Measurements from ENCODE around the gene SLC26A6. TPM values are rescaled to one million over a fixed set of nuclear protein-coding genes. Genes with fewer than 3 reads are reported as not detected.

SLC26A6 gene
- total RNA-seq, 2 experiments from 2014 or later, result 41.3 to 45.7 TPM

DNA sequence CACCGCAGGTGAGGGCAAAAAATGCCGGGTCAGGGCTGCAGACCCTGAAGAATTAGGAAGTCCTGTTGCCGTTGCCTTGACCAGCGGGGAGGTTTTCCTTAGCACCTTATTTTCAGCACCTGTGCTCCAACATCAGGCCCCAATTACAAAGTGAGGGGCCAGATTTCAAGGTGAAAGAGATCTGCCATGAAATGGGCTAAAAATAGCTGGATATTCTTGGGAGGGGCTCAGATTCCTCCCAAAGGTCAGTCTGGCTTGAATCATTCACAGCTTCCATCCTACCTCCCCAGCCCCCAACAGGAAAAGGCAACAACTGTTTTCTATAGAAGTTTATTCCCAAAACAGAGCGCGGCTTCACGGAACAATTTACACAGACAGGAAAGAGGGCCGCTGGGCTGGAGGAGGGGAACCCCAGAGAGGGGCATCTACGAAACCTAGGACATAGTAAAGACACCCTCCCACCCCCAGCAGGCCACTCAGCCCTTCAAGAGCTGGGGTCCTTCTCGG is 941 bp upstream of the SLC26A6 start:
- Mint-ChIP-seq H3K9me3 (no peaks in the 10 kb centered on the region), H3K27me3 (no peaks in the 10 kb centered on the region), H3K4me1 (peaks cover 20% of the 10 kb centered on the region), H3K4me3 (peak overlapping the region; percentile 88), H3K36me3 (ENCODE audit: low read depth) (peaks cover 2% of the 10 kb centered on the region), H3K27ac (peak overlapping the region; percentile 90)
- CTCF ChIA-PET, result interaction anchor here (0.6 to 5.2 kb wide), 26 partner anchors 11 to 829 kb away, joined by 3 to 40 read pairs (median 4); partner anchors contain the start of genes CAMP, CELSR3, IP6K2 and NDUFAF3
- POLR2A ChIA-PET, result interaction anchor here (1.0 kb wide), 1 partner anchor 163 kb away, joined by 6 read pairs; no protein-coding TSS in a partner anchor
- DNase-seq, result no peak

DNA sequence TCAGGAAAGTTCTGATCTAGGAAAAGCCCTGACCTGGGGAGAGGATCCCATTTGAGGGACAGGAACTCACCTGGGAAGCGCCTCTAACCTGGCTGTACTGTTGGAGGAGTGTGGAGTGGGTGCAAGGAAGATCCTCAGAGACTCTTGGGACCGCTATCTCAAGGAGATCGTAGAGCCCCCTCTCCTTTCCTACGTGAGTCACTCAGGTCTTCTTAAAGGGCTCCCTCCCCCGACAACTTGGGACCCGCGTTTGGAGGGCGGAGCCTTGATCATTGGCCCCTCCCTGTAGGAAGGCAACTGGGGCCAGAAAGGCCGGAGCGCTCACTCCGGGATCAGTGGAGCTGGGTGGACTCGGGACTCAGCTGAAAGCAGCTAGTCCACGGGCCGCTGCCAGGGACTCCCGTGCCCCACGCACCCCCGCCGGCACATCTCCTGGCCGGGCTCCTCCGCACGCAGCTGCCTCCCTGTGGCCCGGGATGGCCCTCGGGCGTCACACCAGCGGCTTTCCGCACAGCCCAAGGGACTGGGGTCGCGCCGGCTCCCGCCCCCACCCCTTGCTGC is 520 bp downstream of the SLC26A6 start:
- Mint-ChIP-seq H3K27me3 (no peaks in the 10 kb centered on the region), H3K9me3 (no peaks in the 10 kb centered on the region), H3K4me1 (peaks cover 20% of the 10 kb centered on the region), H3K27ac (no peak overlapping the region), H3K4me3 (peak overlapping the region; percentile 88), H3K36me3 (ENCODE audit: low read depth) (peaks cover 2% of the 10 kb centered on the region)
- DNase-seq, result peak; percentile 51
- ChIA-PET CTCF (interaction anchor here (0.5 to 5.2 kb wide), 27 partner anchors 10 to 644 kb away, joined by 3 to 40 read pairs (median 5); partner anchors contain the start of genes CELSR3, IP6K2, NCKIPSD and NDUFAF3), POLR2A (interaction anchor here (0.6 kb wide), 1 partner anchor 1938 kb away, joined by 4 read pairs; no protein-coding TSS in a partner anchor)

DNA sequence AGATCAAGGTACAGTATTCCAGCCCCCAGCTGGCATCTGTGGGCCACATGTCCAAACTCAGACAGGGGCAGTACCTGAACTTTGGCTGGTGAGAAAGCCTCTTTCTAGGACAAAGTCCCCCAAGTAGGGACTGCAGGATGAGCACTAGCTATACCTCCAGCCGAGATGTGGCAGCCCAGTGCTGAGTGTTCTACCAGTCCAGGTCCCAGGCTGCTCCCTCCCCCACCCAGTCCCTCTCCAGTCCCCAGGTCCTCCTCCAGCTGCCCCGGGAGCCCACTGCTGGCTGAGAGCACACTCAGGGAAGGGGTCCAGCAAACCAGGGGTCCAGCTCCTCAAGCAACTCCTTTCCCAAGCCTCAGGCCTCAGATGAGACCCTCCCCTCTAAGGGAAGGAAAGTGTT is 1.5 kb downstream of the SLC26A6 start:
- Mint-ChIP-seq H3K4me1 (peaks cover 20% of the 10 kb centered on the region), H3K27ac (no peak overlapping the region), H3K36me3 (ENCODE audit: low read depth) (peaks cover 2% of the 10 kb centered on the region), H3K27me3 (no peaks in the 10 kb centered on the region), H3K9me3 (no peaks in the 10 kb centered on the region), H3K4me3 (peak overlapping the region; percentile 88)
- ChIA-PET POLR2A (no interaction called here), CTCF (interaction anchor here (1.0 to 5.2 kb wide), 9 partner anchors 10 to 354 kb away, joined by 3 to 40 read pairs (median 6); partner anchors contain the start of genes CELSR3, IP6K2, PFKFB4 and TMEM89)
- DNase-seq, result no peak

DNA sequence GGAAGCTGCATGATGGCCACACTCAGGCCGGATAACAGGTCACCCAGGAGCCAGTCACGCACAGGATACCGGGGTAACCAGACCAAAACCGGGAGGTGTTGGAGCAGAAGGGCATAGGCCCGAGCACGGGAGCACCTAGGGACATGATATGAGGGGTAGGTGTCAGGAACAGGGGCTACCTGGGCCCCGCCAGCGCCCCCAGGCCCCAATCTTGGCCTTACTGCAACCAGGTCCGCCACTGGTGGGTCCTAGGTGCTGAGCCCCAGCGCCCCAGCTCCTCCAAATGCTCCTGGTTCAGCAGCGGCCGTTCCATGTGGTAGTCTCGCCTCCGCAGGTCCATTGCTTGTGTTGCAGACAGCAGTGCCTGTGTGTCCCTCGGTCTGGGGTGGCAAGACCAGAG is 2.0 kb downstream of the SLC26A6 start:
- CTCF ChIA-PET, result interaction anchor here (0.6 to 5.2 kb wide), 8 partner anchors 9 to 309 kb away, joined by 3 to 40 read pairs (median 5); partner anchors contain the start of genes PFKFB4, TMEM89 and UQCRC1
- H3K27ac Mint-ChIP-seq, result no peak overlapping the region
- H3K27me3 Mint-ChIP-seq, result no peaks in the 10 kb centered on the region
- peaks cover 2% of the 10 kb centered on the region for H3K36me3 Mint-ChIP-seq (ENCODE audit: low read depth)
- DNase-seq, result no peak
- H3K4me1 Mint-ChIP-seq, result peaks cover 20% of the 10 kb centered on the region
- H3K4me3 Mint-ChIP-seq, result peak overlapping the region; percentile 88
- no peaks in the 10 kb centered on the region for H3K9me3 Mint-ChIP-seq
- POLR2A ChIA-PET, result no interaction called here

DNA sequence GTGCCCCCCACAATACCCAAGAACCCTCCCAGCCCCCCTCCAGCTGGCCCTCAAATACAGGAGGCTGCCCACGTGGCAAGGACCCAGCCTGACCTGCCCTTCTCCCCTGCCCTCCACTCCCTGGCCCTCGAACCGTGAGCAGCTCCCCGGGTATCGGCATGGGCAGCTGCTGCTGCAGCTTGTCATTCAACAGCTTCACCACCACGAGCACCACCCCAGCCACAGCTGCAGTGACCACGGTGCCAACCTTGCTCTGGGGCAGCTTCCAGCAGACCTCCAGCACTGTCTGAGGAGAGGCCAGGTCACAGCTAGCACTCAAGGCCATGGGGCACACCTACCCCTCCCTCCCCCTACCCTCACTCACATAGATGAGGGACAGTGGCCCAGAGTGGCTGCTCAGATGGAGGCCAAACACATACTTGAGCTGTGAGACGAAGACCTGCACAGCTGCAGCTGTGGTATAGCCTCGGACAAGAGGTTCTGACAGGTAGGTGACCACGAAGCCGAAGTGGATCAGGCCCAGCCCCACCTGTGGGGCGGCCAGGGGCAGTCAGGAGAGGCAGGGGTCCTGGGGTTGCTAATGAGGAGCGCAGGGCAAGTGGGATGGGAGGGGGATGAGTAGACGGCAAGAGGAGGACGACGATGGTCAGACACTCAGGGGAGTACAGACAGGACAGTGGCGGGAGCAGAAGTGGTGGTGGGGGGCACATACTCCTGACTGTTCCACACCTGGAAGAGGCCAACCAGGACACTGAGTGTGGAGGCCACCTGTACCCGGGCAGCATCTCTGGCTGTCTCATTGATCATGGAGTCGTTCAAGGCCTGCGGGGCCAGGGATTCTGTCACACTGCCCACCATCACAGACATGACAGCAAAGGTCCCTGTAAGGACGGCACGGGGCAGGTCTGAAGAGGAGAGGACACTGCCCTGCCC is 3.5 kb downstream of the SLC26A6 start:
- CTCF ChIA-PET, result interaction anchor here (1.4 to 4.2 kb wide), 2 partner anchors 18 to 74 kb away, joined by 3 to 26 read pairs; partner anchors contain the start of gene PFKFB4
- POLR2A ChIA-PET, result no interaction called here
- peaks cover 17% of the 10 kb centered on the region for H3K4me1 Mint-ChIP-seq
- DNase-seq, result no peak
- no peaks in the 10 kb centered on the region for H3K27me3 Mint-ChIP-seq
- H3K27ac Mint-ChIP-seq, result no peak overlapping the region
- no peak overlapping the region for H3K4me3 Mint-ChIP-seq
- H3K9me3 Mint-ChIP-seq, result no peaks in the 10 kb centered on the region
- peaks cover 8% of the 10 kb centered on the region for H3K36me3 Mint-ChIP-seq (ENCODE audit: low read depth)

DNA sequence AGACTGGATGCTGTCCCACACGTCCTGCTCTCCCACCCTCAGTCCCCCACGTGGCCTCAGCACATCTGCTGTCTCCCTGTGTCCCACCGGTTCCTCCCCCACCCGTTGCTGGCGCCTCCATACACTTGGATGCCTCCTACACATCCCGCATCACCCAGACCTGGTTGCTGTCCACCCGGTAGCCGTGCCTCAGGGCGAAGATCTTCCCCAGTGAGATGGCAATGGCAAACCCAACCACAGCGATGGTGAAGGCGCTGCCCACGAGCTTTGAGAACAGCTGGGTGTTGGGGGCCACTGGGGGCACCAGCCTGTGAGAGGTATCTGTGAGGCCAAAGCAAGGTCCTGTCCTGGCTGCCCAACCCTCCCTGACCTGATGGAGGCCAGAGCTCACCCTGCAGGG is 4.4 kb downstream of the SLC26A6 start:
- DNase-seq, result no peak
- POLR2A ChIA-PET, result no interaction called here
- Mint-ChIP-seq H3K9me3 (no peaks in the 10 kb centered on the region), H3K4me3 (no peak overlapping the region), H3K36me3 (ENCODE audit: low read depth) (peaks cover 15% of the 10 kb centered on the region), H3K27ac (no peak overlapping the region), H3K4me1 (peaks cover 12% of the 10 kb centered on the region), H3K27me3 (no peaks in the 10 kb centered on the region)
- CTCF ChIA-PET, result interaction anchor here (1.4 kb wide), 1 partner anchor 19 kb away, joined by 3 read pairs; no protein-coding TSS in a partner anchor

DNA sequence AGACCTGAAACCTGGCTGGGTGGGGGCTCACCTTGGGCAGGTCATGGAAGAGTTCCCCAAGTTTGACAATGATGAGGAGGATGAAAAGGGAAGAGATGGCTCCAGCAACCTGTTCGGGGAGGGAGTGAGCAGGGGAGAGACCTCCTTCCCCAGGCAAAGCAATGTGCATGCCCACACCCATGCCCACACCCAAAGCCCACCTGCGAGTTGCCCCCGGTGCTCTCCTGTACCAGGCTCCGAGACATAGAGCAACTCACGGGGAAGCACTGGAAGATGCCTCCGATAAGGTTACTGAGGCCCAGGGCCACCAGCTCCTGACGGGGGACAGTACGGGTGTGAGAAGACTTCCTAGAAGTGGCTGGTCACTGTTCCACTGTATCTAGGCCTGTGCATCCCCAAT is 4.9 kb downstream of the SLC26A6 start:
- no peak for DNase-seq
- Mint-ChIP-seq H3K4me1 (peaks cover 9% of the 10 kb centered on the region), H3K27me3 (no peaks in the 10 kb centered on the region), H3K4me3 (no peak overlapping the region), H3K36me3 (ENCODE audit: low read depth) (peaks cover 15% of the 10 kb centered on the region), H3K27ac (peak overlapping the region; percentile 52), H3K9me3 (no peaks in the 10 kb centered on the region)
- CTCF ChIA-PET, result interaction anchor here (0.6 kb wide), 1 partner anchor 1411 kb away, joined by 4 read pairs; no protein-coding TSS in a partner anchor
- POLR2A ChIA-PET, result no interaction called here

DNA sequence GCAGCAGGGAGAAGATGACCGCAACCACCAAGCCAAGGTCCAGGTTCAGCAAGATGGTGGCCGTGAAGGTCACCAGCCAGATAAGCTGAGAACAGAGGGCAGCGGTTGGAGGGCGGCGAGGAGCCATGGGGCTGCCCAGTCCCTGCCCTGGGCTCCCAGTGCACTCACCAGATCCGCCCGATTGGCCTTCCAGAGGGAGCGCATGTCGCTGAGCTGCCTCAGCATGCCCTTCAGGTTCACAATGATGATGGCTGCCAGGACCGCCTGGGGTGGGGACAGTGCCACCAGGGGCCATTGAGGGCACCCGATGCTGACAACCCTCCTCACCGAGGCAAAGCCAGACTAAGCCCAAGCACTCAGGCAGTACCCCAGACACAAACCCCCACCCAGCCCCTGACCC is 5.4 kb downstream of the SLC26A6 start:
- DNase-seq, result no peak
- Mint-ChIP-seq H3K4me3 (no peak overlapping the region), H3K4me1 (peaks cover 13% of the 10 kb centered on the region), H3K9me3 (no peaks in the 10 kb centered on the region), H3K36me3 (ENCODE audit: low read depth) (peaks cover 15% of the 10 kb centered on the region), H3K27me3 (no peaks in the 10 kb centered on the region), H3K27ac (no peak overlapping the region)
- ChIA-PET POLR2A (no interaction called here), CTCF (interaction anchor here (0.6 kb wide), 1 partner anchor 1411 kb away, joined by 4 read pairs; no protein-coding TSS in a partner anchor)

DNA sequence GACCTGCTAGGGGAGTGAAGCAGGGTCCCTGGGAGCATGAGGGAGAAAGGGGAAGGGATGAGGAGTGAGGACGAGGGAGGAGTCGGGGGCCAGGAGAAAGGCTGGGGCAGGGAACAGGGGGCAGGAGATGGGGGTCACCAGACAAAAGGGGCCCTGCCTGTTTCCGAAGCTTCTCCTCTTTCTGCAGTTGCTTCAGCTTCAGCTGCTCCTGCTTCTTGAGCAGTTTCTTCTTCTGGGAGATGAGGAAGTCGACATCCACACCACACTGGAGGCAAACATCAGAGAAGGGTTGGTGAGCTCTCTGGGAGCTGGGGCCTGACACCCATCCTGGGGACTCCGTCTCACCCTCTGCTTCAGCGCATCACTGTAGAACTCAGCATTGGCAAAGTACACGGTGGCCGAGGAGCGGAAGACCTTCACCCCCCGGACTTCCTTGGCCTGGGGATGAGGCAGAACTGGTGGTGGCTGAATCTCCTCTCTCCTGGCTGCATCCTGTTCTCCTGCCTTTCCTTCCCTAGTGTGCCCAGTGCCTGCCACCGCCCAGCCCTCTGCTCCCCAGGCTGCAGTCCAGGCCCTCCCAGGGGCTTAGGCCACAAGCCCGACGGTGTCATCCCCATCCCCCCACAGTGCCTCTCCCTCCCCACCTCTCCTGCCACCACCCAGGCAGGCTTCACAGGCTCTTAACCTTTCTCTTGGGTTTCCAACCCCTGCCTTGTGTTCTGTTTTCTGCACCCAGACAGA is 6.8 kb downstream of the SLC26A6 start:
- H3K27ac Mint-ChIP-seq, result no peak overlapping the region
- peaks cover 15% of the 10 kb centered on the region for H3K4me1 Mint-ChIP-seq
- no peak overlapping the region for H3K4me3 Mint-ChIP-seq
- peaks cover 15% of the 10 kb centered on the region for H3K36me3 Mint-ChIP-seq (ENCODE audit: low read depth)
- no peaks in the 10 kb centered on the region for H3K9me3 Mint-ChIP-seq
- CTCF ChIA-PET, result interaction anchor here (1.1 kb wide), 1 partner anchor 19 kb away, joined by 4 read pairs; the partner anchor contains the start of gene UQCRC1
- H3K27me3 Mint-ChIP-seq, result no peaks in the 10 kb centered on the region
- POLR2A ChIA-PET, result no interaction called here
- DNase-seq, result no peak

DNA sequence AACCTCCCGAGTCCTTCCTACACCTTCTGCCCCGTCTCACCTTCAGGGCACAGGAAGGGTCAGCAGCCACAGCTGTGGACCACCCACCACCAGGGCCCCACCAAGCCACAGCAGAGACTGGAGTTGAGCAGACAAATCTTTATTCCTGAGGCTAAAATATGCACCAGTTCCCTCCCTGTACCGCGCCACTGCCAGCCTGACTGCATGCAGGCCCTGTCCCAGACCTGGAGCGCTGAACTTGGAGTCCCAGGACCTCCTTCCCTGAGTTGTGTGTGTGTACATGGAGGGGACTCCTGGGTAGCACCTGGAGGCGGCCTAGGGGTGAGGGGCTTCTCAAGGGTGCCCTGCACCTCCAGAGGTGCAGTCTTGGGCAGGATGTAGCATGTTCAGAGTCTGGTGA is 9.7 kb downstream of the SLC26A6 start:
- H3K27me3 Mint-ChIP-seq, result no peaks in the 10 kb centered on the region
- H3K27ac Mint-ChIP-seq, result peak overlapping the region; percentile 9
- H3K4me3 Mint-ChIP-seq, result no peak overlapping the region
- peaks cover 16% of the 10 kb centered on the region for H3K36me3 Mint-ChIP-seq (ENCODE audit: low read depth)
- POLR2A ChIA-PET, result no interaction called here
- H3K9me3 Mint-ChIP-seq, result no peaks in the 10 kb centered on the region
- no peak for DNase-seq
- H3K4me1 Mint-ChIP-seq, result peaks cover 15% of the 10 kb centered on the region
- CTCF ChIA-PET, result interaction anchor here (0.5 to 5.5 kb wide), 2 partner anchors 10 to 16 kb away, joined by 3 to 40 read pairs; partner anchors contain the start of genes SLC26A6 and UQCRC1

DNA sequence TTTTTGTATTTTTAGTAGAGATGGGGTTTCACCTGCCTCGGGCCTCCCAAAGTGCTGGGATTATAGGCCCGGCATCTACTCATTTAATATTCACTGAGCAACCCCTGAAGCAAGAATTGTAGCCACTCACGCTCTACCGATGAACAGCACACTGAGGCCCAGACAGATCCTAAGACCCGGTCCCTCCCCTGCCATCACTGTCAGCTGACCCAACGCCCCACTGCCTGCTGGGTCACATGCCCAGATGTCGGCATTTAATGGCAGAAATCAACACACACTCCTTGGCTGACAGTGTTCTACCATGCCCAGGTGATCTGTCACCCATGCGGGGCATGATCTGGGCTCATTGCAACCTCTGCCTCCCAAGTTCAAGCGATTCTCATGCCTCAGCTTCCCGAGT is 10.5 kb downstream of the SLC26A6 start:
- H3K9me3 Mint-ChIP-seq, result no peaks in the 10 kb centered on the region
- no peak overlapping the region for H3K4me3 Mint-ChIP-seq
- DNase-seq, result no peak
- H3K27ac Mint-ChIP-seq, result no peak overlapping the region
- H3K36me3 Mint-ChIP-seq (ENCODE audit: low read depth), result peaks cover 16% of the 10 kb centered on the region
- CTCF ChIA-PET, result interaction anchor here (1.0 to 5.5 kb wide), 3 partner anchors 10 to 33 kb away, joined by 3 to 40 read pairs (median 3); partner anchors contain the start of genes SLC26A6 and UQCRC1
- POLR2A ChIA-PET, result interaction anchor here (0.8 kb wide), 1 partner anchor 15 kb away, joined by 3 read pairs; the partner anchor contains the start of gene UQCRC1
- no peaks in the 10 kb centered on the region for H3K27me3 Mint-ChIP-seq
- H3K4me1 Mint-ChIP-seq, result peaks cover 15% of the 10 kb centered on the region

Measured in activated CD4-positive, alpha-beta T cell treated with anti-CD3 and anti-CD28 coated beads, Interleukin-2, amount 10 ng/mL, durations not matched to agents 7 days and 5 days (primary cell).